Trophoblast cell (in vitro differentiated cells and primary cell): ENCODE measurements around the gene ELF2.
"Not testable (repeated sequence)": the region's sequence is repeated elsewhere in the genome, so short reads cannot be mapped to it uniquely, and the experiment has no call there.

Source experiments
- DNase-seq, 2 donors: peaks; one replicate each; pipeline ENCODE4 v3.0.0-alpha.2; 2016
- H2AFZ ChIP-seq: 2 replicates; pipeline ENCODE4 v1.6.1; 2013; ENCODE audit warnings: low read length, moderate library complexity, mild to moderate bottlenecking; ENCODE audit not compliant: insufficient read depth, poor library complexity
- H2AK5ac ChIP-seq: 2 replicates; pipeline ENCODE4 v1.6.1; 2013; ENCODE audit warnings: mild to moderate bottlenecking, low read length
- H2BK120ac ChIP-seq: 2 replicates; pipeline ENCODE4 v1.6.1; 2013; ENCODE audit warnings: low read length, mild to moderate bottlenecking, moderate library complexity; ENCODE audit not compliant: insufficient read depth, poor library complexity
- H2BK12ac ChIP-seq: 2 replicates; pipeline ENCODE4 v1.6.1; 2013; ENCODE audit warnings: mild to moderate bottlenecking, low read length, moderate library complexity
- H2BK5ac ChIP-seq: 2 replicates; pipeline ENCODE4 v1.6.1; 2013; ENCODE audit warnings: low read length, low read depth, moderate library complexity, mild to moderate bottlenecking; ENCODE audit not compliant: poor library complexity
- H3K14ac ChIP-seq: 2 replicates; pipeline ENCODE4 v1.6.1; 2013; ENCODE audit warnings: mild to moderate bottlenecking, low read length
- H3K18ac ChIP-seq: 2 replicates; pipeline ENCODE4 v1.6.1; 2013; ENCODE audit warnings: mild to moderate bottlenecking, low read length
- H3K23ac ChIP-seq: 2 replicates; pipeline ENCODE4 v1.6.1; 2013; ENCODE audit warnings: low read length
- H3K27ac ChIP-seq: 2 replicates; pipeline ENCODE4 v1.5.1; 2013; ENCODE audit warnings: low read depth, mild to moderate bottlenecking, inconsistent platforms, low read length, moderate library complexity
- H3K27me3 ChIP-seq: 2 replicates; pipeline ENCODE4 v1.6.1; 2013; ENCODE audit warnings: inconsistent platforms, mild to moderate bottlenecking, low read length, moderate library complexity; ENCODE audit not compliant: insufficient read depth
- H3K36me3 ChIP-seq, 2 experiments: 1 replicate in 1 of 2; 2 replicates in 1 of 2; pipeline ENCODE4 v1.6.1; 2013; ENCODE audit warnings: low read length in 2 of 2, mild to moderate bottlenecking in 2 of 2, moderate library complexity in 1 of 2; ENCODE audit not compliant: insufficient read depth in 2 of 2, control insufficient read depth in 1 of 2
- H3K4ac ChIP-seq: 2 replicates; pipeline ENCODE4 v1.6.1; 2013; ENCODE audit warnings: low read depth, mild to moderate bottlenecking, low read length, moderate library complexity
- H3K4me1 ChIP-seq, 2 experiments: 1 replicate in 1 of 2; 2 replicates in 1 of 2; pipeline ENCODE4 v1.6.1; 2013; ENCODE audit warnings: low read length in 2 of 2, mild to moderate bottlenecking in 2 of 2, moderate library complexity in 1 of 2; ENCODE audit not compliant: insufficient read depth in 2 of 2, control insufficient read depth in 1 of 2
- H3K4me2 ChIP-seq: 2 replicates; pipeline ENCODE4 v1.6.1; 2013; ENCODE audit warnings: inconsistent platforms, mild to moderate bottlenecking, low read length, moderate library complexity
- H3K4me3 ChIP-seq: 2 replicates; pipeline ENCODE4 v1.5.1; 2013; ENCODE audit warnings: mild to moderate bottlenecking, low read depth, low read length, inconsistent platforms
- H3K79me1 ChIP-seq: one replicate; pipeline ENCODE4 v1.6.1; 2013; ENCODE audit warnings: low read length
- H3K79me2 ChIP-seq: 2 replicates; pipeline ENCODE4 v1.6.1; 2013; ENCODE audit warnings: low read length, mild to moderate bottlenecking; ENCODE audit not compliant: control insufficient read depth, insufficient read depth, poor library complexity
- H3K9ac ChIP-seq: 2 replicates; pipeline ENCODE4 v1.6.1; 2013; ENCODE audit warnings: mild to moderate bottlenecking, low read length
- H3K9me3 ChIP-seq: 2 replicates; pipeline ENCODE4 v1.6.1; 2013; ENCODE audit warnings: low read depth, mild to moderate bottlenecking, control low read depth, inconsistent platforms, low read length; ENCODE audit not compliant: insufficient read depth
- H4K12ac ChIP-seq: 2 replicates; pipeline ENCODE4 v1.6.1; 2013; ENCODE audit warnings: low read depth, mild to moderate bottlenecking, low read length, moderate library complexity
- H4K8ac ChIP-seq: 2 replicates; pipeline ENCODE4 v1.6.1; 2013; ENCODE audit warnings: low read depth, mild to moderate bottlenecking, low read length, moderate library complexity
- H4K91ac ChIP-seq: one replicate; pipeline ENCODE4 v1.6.1; 2013; ENCODE audit warnings: low read depth, mild to moderate bottlenecking, low read length, moderate library complexity
- WGBS: extraction: QIAGEN DNeasy Blood & Tissue Kit; methylation state at CpG from one replicate; pipeline ENCODE4 v1.1.7; 2013; ENCODE audit warnings: missing lambda C conversion rate; ENCODE audit not compliant: insufficient read length, insufficient coverage; ENCODE audit errors: extremely low coverage; 5-methylcytosine and 5-hydroxymethylcytosine counted together

ELF2 gene

GRCh38 chr4:139118365-139118764, 58.7 kb downstream of the ELF2 start:
- no peak overlapping the region for H3K23ac ChIP-seq
- no peak overlapping the region for H4K8ac ChIP-seq
- no peaks in the 10 kb centered on the region for H3K27me3 ChIP-seq
- H3K18ac ChIP-seq: no peak overlapping the region
- H3K14ac ChIP-seq: no peak overlapping the region
- no peak overlapping the region for H3K4me2 ChIP-seq
- H3K9ac ChIP-seq: no peak overlapping the region
- H3K79me1 ChIP-seq: no peaks in the 10 kb centered on the region
- no CpG with 5 or more reads among the region's 1 CpG for WGBS
- no peak overlapping the region for H3K27ac ChIP-seq
- H4K12ac ChIP-seq: no peak overlapping the region
- H2BK120ac ChIP-seq: no peak overlapping the region
- H2BK5ac ChIP-seq: no peak overlapping the region
- H3K79me2 ChIP-seq: no peaks in the 10 kb centered on the region
- H4K91ac ChIP-seq: no peak overlapping the region
- peaks cover 1 to 5% of the 10 kb centered on the region in 2 experiments for H3K36me3 ChIP-seq
- H2AFZ ChIP-seq: no peak overlapping the region
- H3K9me3 ChIP-seq: no peaks in the 10 kb centered on the region
- H2BK12ac ChIP-seq: no peak overlapping the region
- no peak overlapping the region for H2AK5ac ChIP-seq
- DNase-seq: no peak
- no peaks in the 10 kb centered on the region for H3K4me1 ChIP-seq
- H3K4ac ChIP-seq: no peak overlapping the region
- no peak overlapping the region for H3K4me3 ChIP-seq

- Histone ChIP-seq H3K27ac (no peak overlapping the region), H3K79me1 (no peaks in the 10 kb centered on the region), H3K4ac (no peak overlapping the region), H3K9me3 (no peaks in the 10 kb centered on the region), H3K9ac (no peak overlapping the region), H4K91ac (no peak overlapping the region), H3K18ac (no peak overlapping the region), H2BK12ac (no peak overlapping the region), H3K23ac (no peak overlapping the region), H2AFZ (no peak overlapping the region), H3K36me3 (peaks cover 1 to 5% of the 10 kb centered on the region in 2 experiments), H2AK5ac (no peak overlapping the region), H4K8ac (no peak overlapping the region), H3K4me2 (no peak overlapping the region), H3K79me2 (no peaks in the 10 kb centered on the region), H3K4me3 (no peak overlapping the region), H4K12ac (no peak overlapping the region), H2BK120ac (no peak overlapping the region), H3K27me3 (no peaks in the 10 kb centered on the region), H3K4me1 (no peaks in the 10 kb centered on the region), H3K14ac (no peak overlapping the region), H2BK5ac (no peak overlapping the region)
- no peak for DNase-seq
- WGBS: no CpG with 5 or more reads among the region's 44 CpGs
These were observed 61.8 kb downstream of the ELF2 start for GRCh38 chr4:139115226-139115625.

- not testable (repeated sequence) for H3K14ac ChIP-seq, H3K36me3 ChIP-seq, H4K8ac ChIP-seq, H3K79me2 ChIP-seq, DNase-seq, H3K9ac ChIP-seq, H3K4me2 ChIP-seq, H3K18ac ChIP-seq, H3K23ac ChIP-seq, H3K27me3 ChIP-seq, H2AK5ac ChIP-seq, H3K4ac ChIP-seq, H2BK5ac ChIP-seq, H2BK12ac ChIP-seq, H3K79me1 ChIP-seq, H3K4me3 ChIP-seq, H3K9me3 ChIP-seq, H4K12ac ChIP-seq, H2BK120ac ChIP-seq, H4K91ac ChIP-seq, H3K4me1 ChIP-seq, H2AFZ ChIP-seq, H3K27ac ChIP-seq
- no CpG with 5 or more reads among the region's 18 CpGs for WGBS
These were observed 62.2 kb downstream of the ELF2 start for GRCh38 chr4:139114795-139115194.

DNA sequence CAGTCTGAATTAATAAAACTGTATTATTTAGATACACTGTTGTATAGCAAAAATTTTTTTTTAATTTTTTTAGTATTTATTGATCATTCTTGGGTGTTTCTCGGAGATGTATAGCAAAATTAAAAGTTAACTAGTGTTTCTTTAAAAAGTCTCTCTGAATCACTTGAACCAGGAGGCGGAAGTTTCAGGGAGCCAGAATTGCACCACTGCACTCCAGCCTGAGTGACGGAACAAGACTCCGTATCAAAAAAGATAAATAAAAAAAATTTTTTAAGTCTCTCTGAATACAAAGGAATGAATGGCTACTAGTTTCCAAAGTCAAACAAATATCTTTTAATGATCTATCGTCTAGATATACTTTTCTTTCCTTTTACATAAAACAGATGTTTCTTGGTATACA, 64.4 kb downstream of the ELF2 start:
- Histone ChIP-seq H2AFZ (no peak overlapping the region), H2BK12ac (no peak overlapping the region), H2AK5ac (no peak overlapping the region), H3K18ac (no peak overlapping the region), H4K8ac (no peak overlapping the region), H2BK5ac (no peak overlapping the region), H3K4me1 (no peaks in the 10 kb centered on the region), H3K27ac (no peak overlapping the region), H2BK120ac (no peak overlapping the region), H4K91ac (no peak overlapping the region), H3K23ac (no peak overlapping the region), H3K36me3 (peaks cover 1 to 5% of the 10 kb centered on the region in 2 experiments), H3K4me3 (no peak overlapping the region), H3K27me3 (no peaks in the 10 kb centered on the region), H3K9me3 (no peaks in the 10 kb centered on the region), H3K9ac (no peak overlapping the region), H3K4ac (no peak overlapping the region), H4K12ac (no peak overlapping the region), H3K79me1 (no peaks in the 10 kb centered on the region), H3K14ac (no peak overlapping the region), H3K79me2 (no peaks in the 10 kb centered on the region), H3K4me2 (no peak overlapping the region)
- WGBS: no CpG with 5 or more reads among the region's 5 CpGs
- no peak for DNase-seq
